ENCODE measurements around the gene AGTRAP. TPM values are rescaled to one million over a fixed set of nuclear protein-coding genes. Genes with fewer than 3 reads are reported as not detected.

Gene AGTRAP
- total RNA-seq, 1 donor from 2014 or later: 64.5 TPM

- intact Hi-C loops (cut with DNase I): no loop called here
Measured at GRCh38 chr1:11708554-11709350, 27.2 kb upstream of the AGTRAP start.

GRCh38 chr1:11711490-11711889 lies 24.4 kb upstream of the AGTRAP start:
- Histone ChIP-seq H3K27ac (no peak overlapping the region), H3K4me3 (no peak overlapping the region), H3K4me1 (no peaks in the 10 kb centered on the region), H3K9me3 (no peaks in the 10 kb centered on the region), H3K27me3 (ENCODE audit: low read depth) (peaks cover 16% of the 10 kb centered on the region), H3K36me3 (no peaks in the 10 kb centered on the region)
- intact Hi-C loops (cut with DNase I): loop anchor here (10.0 kb wide), 1 partner anchor 47 kb away; the partner anchor contains the start of gene FBXO6
- DNase-seq (no peak), ATAC-seq (no peak)
- no peak for TF ChIP-seq CTCF (IDR thresholded peaks at IDR 0.05)

More at GRCh38 chr1:11708554-11709350, 27.2 kb upstream of the AGTRAP start:
- Histone ChIP-seq H3K27me3 (ENCODE audit: low read depth) (peaks cover 28% of the 10 kb centered on the region), H3K27ac (no peak overlapping the region), H3K4me3 (no peak overlapping the region), H3K9me3 (no peaks in the 10 kb centered on the region), H3K36me3 (no peaks in the 10 kb centered on the region), H3K4me1 (no peaks in the 10 kb centered on the region)
- TF ChIP-seq CTCF (IDR thresholded peaks at IDR 0.05): no peak
- ATAC-seq: no peak
- DNase-seq: no peak

- intact Hi-C loops (cut with DNase I): loop anchor here (10.0 kb wide), 1 partner anchor 47 kb away; the partner anchor contains the start of gene FBXO6
- H3K9me3 ChIP-seq: no peaks in the 10 kb centered on the region
- TF ChIP-seq CTCF (IDR thresholded peaks at IDR 0.05): no peak
Measured at GRCh38 chr1:11712285-11712684, 23.7 kb upstream of the AGTRAP start.

GRCh38 chr1:11713095-11713494 lies 22.8 kb upstream of the AGTRAP start:
- intact Hi-C loops (cut with DNase I): loop anchor here (10.0 kb wide), 1 partner anchor 48 kb away; the partner anchor contains the start of gene FBXO6
- TF ChIP-seq CTCF (IDR thresholded peaks at IDR 0.05): no peak
- no peak for ATAC-seq
- H3K4me1 ChIP-seq: no peaks in the 10 kb centered on the region
- H3K36me3 ChIP-seq: no peaks in the 10 kb centered on the region
- no peak for DNase-seq
- H3K9me3 ChIP-seq: no peaks in the 10 kb centered on the region
- H3K27me3 ChIP-seq (ENCODE audit: low read depth): peaks cover 16% of the 10 kb centered on the region
- no peak overlapping the region for H3K27ac ChIP-seq
- H3K4me3 ChIP-seq: no peak overlapping the region

More at GRCh38 chr1:11712285-11712684, 23.7 kb upstream of the AGTRAP start:
- Histone ChIP-seq H3K36me3 (no peaks in the 10 kb centered on the region), H3K4me1 (no peaks in the 10 kb centered on the region), H3K4me3 (no peak overlapping the region), H3K27me3 (ENCODE audit: low read depth) (peaks cover 16% of the 10 kb centered on the region), H3K27ac (no peak overlapping the region)
- no peak for DNase-seq
- ATAC-seq: no peak

- intact Hi-C loops (cut with DNase I): loop anchor here (10.0 kb wide), 1 partner anchor 50 kb away; the partner anchor contains the start of gene FBXO6
- H3K27me3 ChIP-seq (ENCODE audit: low read depth): peaks cover 7% of the 10 kb centered on the region
- H3K27ac ChIP-seq: no peak overlapping the region
- ATAC-seq (no peak), DNase-seq (no peak)
- H3K9me3 ChIP-seq: no peaks in the 10 kb centered on the region
- H3K36me3 ChIP-seq: no peaks in the 10 kb centered on the region
- peaks cover 11% of the 10 kb centered on the region for H3K4me1 ChIP-seq
- no peak for TF ChIP-seq CTCF (IDR thresholded peaks at IDR 0.05)
- H3K4me3 ChIP-seq: no peak overlapping the region
Measured at GRCh38 chr1:11714831-11715575, 20.9 kb upstream of the AGTRAP start.

Data from lower lobe of right lung (tissue), 2 donors.